ENCODE results near the gene ADAMTS17.
"Not testable (repeated sequence)": the region's sequence is repeated elsewhere in the genome, so short reads cannot be mapped to it uniquely, and the experiment has no call there.

ADAMTS17 gene

DNA sequence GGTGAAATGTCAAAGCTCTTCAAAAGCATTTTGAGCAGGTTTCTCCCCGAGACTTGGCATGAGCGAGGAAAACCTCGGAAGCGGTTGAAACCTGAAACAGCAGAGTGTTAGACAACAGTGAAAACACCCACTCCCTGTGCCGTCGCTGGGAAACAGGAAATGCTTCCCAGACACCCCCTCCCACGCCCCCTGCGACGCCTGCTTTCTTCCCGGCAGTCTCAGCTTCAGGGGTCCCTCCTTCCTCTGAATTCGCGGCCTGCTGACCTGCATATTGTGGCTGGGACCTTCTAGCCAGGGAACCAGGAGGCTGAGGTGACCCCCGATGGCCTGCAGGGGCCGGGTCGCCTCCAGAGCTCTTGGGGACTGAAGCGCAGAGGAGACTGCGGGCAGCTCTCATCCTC lies 357.9 kb downstream of the ADAMTS17 start:
- TF ChIP-seq, protein P1, sequence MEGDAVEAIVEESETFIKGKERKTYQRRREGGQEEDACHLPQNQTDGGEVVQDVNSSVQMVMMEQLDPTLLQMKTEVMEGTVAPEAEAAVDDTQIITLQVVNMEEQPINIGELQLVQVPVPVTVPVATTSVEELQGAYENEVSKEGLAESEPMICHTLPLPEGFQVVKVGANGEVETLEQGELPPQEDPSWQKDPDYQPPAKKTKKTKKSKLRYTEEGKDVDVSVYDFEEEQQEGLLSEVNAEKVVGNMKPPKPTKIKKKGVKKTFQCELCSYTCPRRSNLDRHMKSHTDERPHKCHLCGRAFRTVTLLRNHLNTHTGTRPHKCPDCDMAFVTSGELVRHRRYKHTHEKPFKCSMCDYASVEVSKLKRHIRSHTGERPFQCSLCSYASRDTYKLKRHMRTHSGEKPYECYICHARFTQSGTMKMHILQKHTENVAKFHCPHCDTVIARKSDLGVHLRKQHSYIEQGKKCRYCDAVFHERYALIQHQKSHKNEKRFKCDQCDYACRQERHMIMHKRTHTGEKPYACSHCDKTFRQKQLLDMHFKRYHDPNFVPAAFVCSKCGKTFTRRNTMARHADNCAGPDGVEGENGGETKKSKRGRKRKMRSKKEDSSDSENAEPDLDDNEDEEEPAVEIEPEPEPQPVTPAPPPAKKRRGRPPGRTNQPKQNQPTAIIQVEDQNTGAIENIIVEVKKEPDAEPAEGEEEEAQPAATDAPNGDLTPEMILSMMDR (IDR thresholded peaks at IDR 0.05; ENCODE audit: low read length, missing control alignments): no peak
- DNase-seq (ENCODE audit: low read depth): peak; percentile 25
- no peak overlapping the region for H3K4me3 ChIP-seq (replicated peaks; ENCODE audit: low read depth, low read length)

DNA sequence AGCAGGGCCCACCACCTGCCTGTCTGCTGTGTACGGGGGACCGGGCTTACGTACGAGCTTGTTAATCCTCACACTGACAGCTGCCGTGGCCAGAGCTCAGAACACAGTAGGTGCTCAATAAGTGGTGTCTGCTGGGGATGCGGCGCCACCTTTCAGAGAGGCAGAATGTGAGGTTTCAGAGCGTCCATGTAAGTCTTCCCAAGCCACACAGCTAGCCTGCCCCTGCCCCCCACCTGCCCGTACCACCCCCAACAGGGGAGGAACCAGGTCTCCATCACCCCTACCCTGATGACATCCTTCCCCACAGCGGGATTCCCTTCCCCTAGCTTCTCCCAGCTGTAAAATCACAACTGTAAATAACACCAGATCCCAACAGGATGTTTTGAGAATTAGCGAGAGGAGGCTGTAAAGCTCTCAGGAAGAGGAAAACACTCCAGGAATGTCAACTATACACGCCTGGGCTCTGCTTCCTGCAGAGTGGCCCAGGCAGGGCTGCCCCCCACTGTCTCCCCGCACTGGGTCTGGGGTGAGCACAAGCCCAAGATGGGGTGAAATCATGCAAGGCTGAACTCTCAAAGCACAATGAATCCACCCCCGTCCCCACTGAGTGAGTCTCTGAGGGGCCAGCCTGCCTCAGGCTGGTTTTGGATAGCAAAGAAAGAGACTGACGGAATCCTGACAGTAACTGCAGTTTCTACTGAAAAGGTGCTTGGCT lies 358.4 kb downstream of the ADAMTS17 start:
- no peak overlapping the region for H3K4me3 ChIP-seq (replicated peaks; ENCODE audit: low read depth, low read length)
- TF ChIP-seq, protein P1 (IDR thresholded peaks at IDR 0.05; ENCODE audit: low read length, missing control alignments): no peak
- peak; percentile 18 for DNase-seq (ENCODE audit: low read depth)

- DNase-seq (ENCODE audit: low read depth): no peak
- TF ChIP-seq, protein P1 (IDR thresholded peaks at IDR 0.05; ENCODE audit: low read length, missing control alignments): no peak
- no peak overlapping the region for H3K4me3 ChIP-seq (replicated peaks; ENCODE audit: low read depth, low read length)
Observed at GRCh38 chr15:99982662-99983061, 359.1 kb downstream of the ADAMTS17 start.

DNA sequence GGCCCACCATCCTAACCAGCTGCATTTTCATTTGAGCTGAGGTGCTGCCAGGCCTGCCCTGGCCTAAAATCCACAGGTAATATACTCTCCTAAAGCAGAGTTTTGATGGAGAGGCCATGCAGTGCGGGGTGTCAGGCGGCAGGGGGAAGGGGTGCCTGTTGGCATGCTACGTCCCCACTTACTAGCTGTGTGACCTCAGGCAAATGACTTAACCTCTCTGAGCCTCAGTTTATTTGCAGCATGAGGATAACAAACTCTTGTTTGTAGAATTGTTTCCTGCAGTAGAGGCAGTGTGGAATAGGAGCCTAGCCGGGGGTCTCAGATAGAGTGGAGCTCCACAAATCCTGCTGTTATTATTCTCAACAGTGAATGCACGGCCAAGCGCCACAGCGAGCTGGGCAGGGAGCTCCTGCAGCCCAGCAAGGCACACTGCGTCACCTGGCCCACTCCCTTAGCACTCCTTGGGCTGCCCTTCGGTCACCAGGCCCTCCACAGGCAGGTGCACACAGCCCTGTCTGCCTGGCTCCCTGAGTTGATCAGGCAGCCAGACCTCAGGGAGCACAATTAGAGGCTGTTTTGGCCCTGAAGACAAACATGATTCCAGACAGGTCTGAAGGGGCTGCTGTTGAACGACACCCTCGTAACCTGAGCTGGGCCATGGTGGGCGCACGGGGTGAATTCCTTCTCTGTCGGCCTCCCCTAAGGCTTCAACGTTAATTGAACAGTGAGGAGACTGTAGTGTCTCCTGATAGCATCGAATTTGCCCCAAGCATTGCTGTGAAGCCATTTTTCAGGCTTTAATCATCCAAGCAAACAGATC lies 359.7 kb downstream of the ADAMTS17 start:
- no peak for DNase-seq (ENCODE audit: low read depth)
- TF ChIP-seq, protein P1 (IDR thresholded peaks at IDR 0.05; ENCODE audit: low read length, missing control alignments): no peak
- H3K4me3 ChIP-seq (replicated peaks; ENCODE audit: low read depth, low read length): no peak overlapping the region

- DNase-seq (ENCODE audit: low read depth): no peak
- H3K4me3 ChIP-seq (replicated peaks; ENCODE audit: low read depth, low read length): no peak overlapping the region
- TF ChIP-seq, protein P1 (IDR thresholded peaks at IDR 0.05; ENCODE audit: low read length, missing control alignments): no peak
Observed at GRCh38 chr15:99981191-99981647, 360.6 kb downstream of the ADAMTS17 start.

GRCh38 chr15:99980752-99981151 lies 361.0 kb downstream of the ADAMTS17 start:
- no peak overlapping the region for H3K4me3 ChIP-seq (replicated peaks; ENCODE audit: low read depth, low read length)
- no peak for DNase-seq (ENCODE audit: low read depth)
- TF ChIP-seq, protein P1 (IDR thresholded peaks at IDR 0.05; ENCODE audit: low read length, missing control alignments): no peak

DNA sequence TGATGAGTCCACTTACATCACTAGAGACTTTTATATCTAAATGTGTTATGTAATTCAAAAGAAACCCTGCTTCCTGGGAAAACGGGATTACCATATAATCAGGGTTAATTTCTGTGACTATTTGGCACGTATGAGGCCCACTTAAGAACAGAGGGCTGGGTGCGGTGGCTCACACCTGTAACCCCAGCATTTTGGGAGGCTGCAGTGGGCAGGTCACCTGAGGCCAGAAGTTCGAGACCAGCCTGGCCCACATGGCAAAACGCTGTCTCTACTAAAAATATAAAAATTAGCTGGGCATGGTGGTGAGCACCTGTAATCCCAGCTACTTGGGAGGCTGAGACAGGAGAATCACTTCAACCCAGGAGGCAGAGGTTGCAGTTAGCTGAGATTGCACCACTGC lies 361.9 kb downstream of the ADAMTS17 start:
- H3K4me3 ChIP-seq (replicated peaks; ENCODE audit: low read depth, low read length); DNase-seq (ENCODE audit: low read depth): not testable (repeated sequence)
